SK-N-SH treated with all-trans-retinoic acid at 6 μM for 48 hours (cell line): ENCODE results near the gene PUDP.

Experiments used
- ATAC-seq: fragments of 200-7000 bp; cut with Tn5 transposase; 3 replicates; pipeline ENCODE4 v1.9.1; 2020; ENCODE audit warnings: mild to moderate bottlenecking, moderate library complexity
- ARNTL ChIP-seq: fragments of 450-650 bp; formaldehyde crosslinking; IDR thresholded peaks from 2 replicates; pipeline ENCODE4 v1.5.0; 2020; ENCODE audit warnings: low read depth, mild to moderate bottlenecking, moderate library complexity, borderline replicate concordance
- BACH2 ChIP-seq: fragments of 250-450 bp; sonication (Bioruptor Pico); IDR thresholded peaks from 2 replicates; pipeline ENCODE4 v1.9.0; 2021; ENCODE audit warnings: mild to moderate bottlenecking, borderline replicate concordance
- ESRRG ChIP-seq: fragments of 250-450 bp; sonication (Bioruptor Pico); IDR thresholded peaks from 2 replicates; pipeline ENCODE4 v1.6.1; 2021; ENCODE audit warnings: mild to moderate bottlenecking
- GLIS3 ChIP-seq: fragments of 250-450 bp; sonication (Bioruptor Pico); IDR thresholded peaks from 2 replicates; pipeline ENCODE4 v1.5.0; 2020; ENCODE audit warnings: mild to moderate bottlenecking, moderate library complexity
- ISL1 ChIP-seq: fragments of 250-450 bp; sonication (Bioruptor Pico); IDR thresholded peaks from 2 replicates; pipeline ENCODE4 v2.1.2; 2022; ENCODE audit warnings: mild to moderate bottlenecking, moderate library complexity
- OSR1 ChIP-seq: fragments of 250-450 bp; sonication (Bioruptor Pico); IDR thresholded peaks from 2 replicates; pipeline ENCODE4 v1.8.0; 2022; ENCODE audit warnings: moderate library complexity, mild to moderate bottlenecking, inconsistent platforms
- RARB ChIP-seq: fragments of 250-450 bp; sonication (Bioruptor Pico); IDR thresholded peaks from 2 replicates; pipeline ENCODE4 v1.8.0; 2021; ENCODE audit warnings: mild to moderate bottlenecking, moderate library complexity
- SNAI2 ChIP-seq: fragments of 250-450 bp; sonication (Bioruptor Pico); IDR thresholded peaks from 2 replicates; pipeline ENCODE4 v1.5.0; 2020; ENCODE audit warnings: mild to moderate bottlenecking, moderate library complexity
- TCF4 ChIP-seq: fragments of 250-450 bp; sonication (Bioruptor Pico); IDR thresholded peaks from 2 replicates; pipeline ENCODE4 v1.8.0; 2021; ENCODE audit warnings: mild to moderate bottlenecking, moderate library complexity, borderline replicate concordance
- TOX ChIP-seq: fragments of 250-450 bp; sonication (Bioruptor Pico); IDR thresholded peaks from 2 replicates; pipeline ENCODE4 v1.8.0; 2021; ENCODE audit warnings: mild to moderate bottlenecking, moderate library complexity, borderline replicate concordance
- ZC3H10 ChIP-seq: fragments of 250-450 bp; sonication (Bioruptor Pico); IDR thresholded peaks from 2 replicates; pipeline ENCODE4 v1.5.1; 2021; ENCODE audit warnings: mild to moderate bottlenecking, moderate library complexity
- ZFP3 ChIP-seq: fragments of 250-450 bp; sonication (Bioruptor Pico); IDR thresholded peaks from 2 replicates; pipeline ENCODE4 v1.5.0; 2020; ENCODE audit warnings: mild to moderate bottlenecking, moderate library complexity
- ZFP30 ChIP-seq: fragments of 450-650 bp; formaldehyde crosslinking; IDR thresholded peaks from 2 replicates; pipeline ENCODE4 v1.5.0; 2022; ENCODE audit warnings: mild to moderate bottlenecking, moderate library complexity
- ZNF70 ChIP-seq: fragments of 450-650 bp; formaldehyde crosslinking; IDR thresholded peaks from 2 replicates; pipeline ENCODE4 v1.5.0; 2020; ENCODE audit warnings: mild to moderate bottlenecking, moderate library complexity
- ZNF8 ChIP-seq: fragments of 450-650 bp; formaldehyde crosslinking; IDR thresholded peaks from 2 replicates; pipeline ENCODE4 v1.5.0; 2020; ENCODE audit warnings: mild to moderate bottlenecking, moderate library complexity
- TF ChIP-seq, protein P1 (sequence below): fragments of 250-450 bp; sonication (Bioruptor Pico); IDR thresholded peaks from 2 replicates; pipeline ENCODE4 v1.8.0; 2021; ENCODE audit warnings: low read depth, mild to moderate bottlenecking, moderate library complexity, borderline replicate concordance
- TF ChIP-seq, protein P2 (sequence below): fragments of 250-450 bp; sonication (Bioruptor Pico); IDR thresholded peaks from 2 replicates; pipeline ENCODE4 v1.5.1; 2021; ENCODE audit warnings: mild to moderate bottlenecking, moderate library complexity
- TF ChIP-seq, protein P3 (sequence below): fragments of 250-450 bp; sonication (Bioruptor Pico); IDR thresholded peaks from 2 replicates; pipeline ENCODE4 v1.5.1; 2020; ENCODE audit warnings: low read depth, mild to moderate bottlenecking, moderate library complexity
- TF ChIP-seq, protein P4 (sequence below): fragments of 250-450 bp; sonication (Bioruptor Pico); IDR thresholded peaks from 2 replicates; pipeline ENCODE4 v1.8.0; 2020; ENCODE audit warnings: mild to moderate bottlenecking, moderate library complexity, borderline replicate concordance
- TF ChIP-seq, protein P5 (sequence below): fragments of 250-450 bp; sonication (Bioruptor Pico); IDR thresholded peaks from 2 replicates; pipeline ENCODE4 v1.5.0; 2020; ENCODE audit warnings: mild to moderate bottlenecking, moderate library complexity

Gene PUDP

DNA sequence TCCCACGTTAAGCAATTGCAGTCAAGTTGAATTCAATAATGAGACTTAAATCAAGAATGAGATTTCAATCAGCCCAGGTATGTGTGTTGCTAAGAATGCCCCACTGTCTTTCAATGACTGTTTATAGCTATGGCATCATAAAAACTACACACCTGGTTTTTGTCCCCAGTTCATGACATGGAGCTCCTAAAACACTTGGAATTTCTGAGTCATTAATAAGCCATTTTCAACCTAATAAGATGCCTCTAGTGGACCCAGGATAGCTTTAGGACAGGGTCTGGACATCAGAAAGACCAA, 73.1 kb downstream of the PUDP start:
- TF ChIP-seq, protein P1, sequence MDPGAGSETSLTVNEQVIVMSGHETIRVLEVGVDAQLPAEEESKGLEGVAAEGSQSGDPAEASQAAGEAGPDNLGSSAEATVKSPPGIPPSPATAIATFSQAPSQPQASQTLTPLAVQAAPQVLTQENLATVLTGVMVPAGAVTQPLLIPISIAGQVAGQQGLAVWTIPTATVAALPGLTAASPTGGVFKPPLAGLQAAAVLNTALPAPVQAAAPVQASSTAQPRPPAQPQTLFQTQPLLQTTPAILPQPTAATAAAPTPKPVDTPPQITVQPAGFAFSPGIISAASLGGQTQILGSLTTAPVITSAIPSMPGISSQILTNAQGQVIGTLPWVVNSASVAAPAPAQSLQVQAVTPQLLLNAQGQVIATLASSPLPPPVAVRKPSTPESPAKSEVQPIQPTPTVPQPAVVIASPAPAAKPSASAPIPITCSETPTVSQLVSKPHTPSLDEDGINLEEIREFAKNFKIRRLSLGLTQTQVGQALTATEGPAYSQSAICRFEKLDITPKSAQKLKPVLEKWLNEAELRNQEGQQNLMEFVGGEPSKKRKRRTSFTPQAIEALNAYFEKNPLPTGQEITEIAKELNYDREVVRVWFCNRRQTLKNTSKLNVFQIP = no peak
- TF ChIP-seq, protein P2, sequence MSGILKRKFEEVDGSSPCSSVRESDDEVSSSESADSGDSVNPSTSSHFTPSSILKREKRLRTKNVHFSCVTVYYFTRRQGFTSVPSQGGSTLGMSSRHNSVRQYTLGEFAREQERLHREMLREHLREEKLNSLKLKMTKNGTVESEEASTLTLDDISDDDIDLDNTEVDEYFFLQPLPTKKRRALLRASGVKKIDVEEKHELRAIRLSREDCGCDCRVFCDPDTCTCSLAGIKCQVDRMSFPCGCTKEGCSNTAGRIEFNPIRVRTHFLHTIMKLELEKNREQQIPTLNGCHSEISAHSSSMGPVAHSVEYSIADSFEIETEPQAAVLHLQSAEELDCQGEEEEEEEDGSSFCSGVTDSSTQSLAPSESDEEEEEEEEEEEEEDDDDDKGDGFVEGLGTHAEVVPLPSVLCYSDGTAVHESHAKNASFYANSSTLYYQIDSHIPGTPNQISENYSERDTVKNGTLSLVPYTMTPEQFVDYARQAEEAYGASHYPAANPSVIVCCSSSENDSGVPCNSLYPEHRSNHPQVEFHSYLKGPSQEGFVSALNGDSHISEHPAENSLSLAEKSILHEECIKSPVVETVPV (CRISPR knock-in tag) = no peak
- TF ChIP-seq TCF4 (CRISPR knock-in tag) (no peak), SNAI2 (no peak), ISL1 (CRISPR knock-in tag) (no peak), ZFP3 (CRISPR knock-in tag) (no peak), OSR1 (no peak), ZC3H10 (CRISPR knock-in tag) (no peak), ZNF8 (CRISPR knock-in tag) (no peak), ARNTL (CRISPR knock-in tag) (no peak), BACH2 (CRISPR knock-in tag) (no peak), RARB (CRISPR knock-in tag) (no peak)
- TF ChIP-seq, protein P3, sequence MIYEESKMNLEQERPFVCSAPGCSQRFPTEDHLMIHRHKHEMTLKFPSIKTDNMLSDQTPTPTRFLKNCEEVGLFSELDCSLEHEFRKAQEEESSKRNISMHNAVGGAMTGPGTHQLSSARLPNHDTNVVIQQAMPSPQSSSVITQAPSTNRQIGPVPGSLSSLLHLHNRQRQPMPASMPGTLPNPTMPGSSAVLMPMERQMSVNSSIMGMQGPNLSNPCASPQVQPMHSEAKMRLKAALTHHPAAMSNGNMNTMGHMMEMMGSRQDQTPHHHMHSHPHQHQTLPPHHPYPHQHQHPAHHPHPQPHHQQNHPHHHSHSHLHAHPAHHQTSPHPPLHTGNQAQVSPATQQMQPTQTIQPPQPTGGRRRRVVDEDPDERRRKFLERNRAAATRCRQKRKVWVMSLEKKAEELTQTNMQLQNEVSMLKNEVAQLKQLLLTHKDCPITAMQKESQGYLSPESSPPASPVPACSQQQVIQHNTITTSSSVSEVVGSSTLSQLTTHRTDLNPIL (CRISPR knock-in tag) = no peak
- TF ChIP-seq, protein P4, sequence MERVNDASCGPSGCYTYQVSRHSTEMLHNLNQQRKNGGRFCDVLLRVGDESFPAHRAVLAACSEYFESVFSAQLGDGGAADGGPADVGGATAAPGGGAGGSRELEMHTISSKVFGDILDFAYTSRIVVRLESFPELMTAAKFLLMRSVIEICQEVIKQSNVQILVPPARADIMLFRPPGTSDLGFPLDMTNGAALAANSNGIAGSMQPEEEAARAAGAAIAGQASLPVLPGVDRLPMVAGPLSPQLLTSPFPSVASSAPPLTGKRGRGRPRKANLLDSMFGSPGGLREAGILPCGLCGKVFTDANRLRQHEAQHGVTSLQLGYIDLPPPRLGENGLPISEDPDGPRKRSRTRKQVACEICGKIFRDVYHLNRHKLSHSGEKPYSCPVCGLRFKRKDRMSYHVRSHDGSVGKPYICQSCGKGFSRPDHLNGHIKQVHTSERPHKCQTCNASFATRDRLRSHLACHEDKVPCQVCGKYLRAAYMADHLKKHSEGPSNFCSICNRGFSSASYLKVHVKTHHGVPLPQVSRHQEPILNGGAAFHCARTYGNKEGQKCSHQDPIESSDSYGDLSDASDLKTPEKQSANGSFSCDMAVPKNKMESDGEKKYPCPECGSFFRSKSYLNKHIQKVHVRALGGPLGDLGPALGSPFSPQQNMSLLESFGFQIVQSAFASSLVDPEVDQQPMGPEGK (CRISPR knock-in tag) = no peak
- ATAC-seq = no peak

DNA sequence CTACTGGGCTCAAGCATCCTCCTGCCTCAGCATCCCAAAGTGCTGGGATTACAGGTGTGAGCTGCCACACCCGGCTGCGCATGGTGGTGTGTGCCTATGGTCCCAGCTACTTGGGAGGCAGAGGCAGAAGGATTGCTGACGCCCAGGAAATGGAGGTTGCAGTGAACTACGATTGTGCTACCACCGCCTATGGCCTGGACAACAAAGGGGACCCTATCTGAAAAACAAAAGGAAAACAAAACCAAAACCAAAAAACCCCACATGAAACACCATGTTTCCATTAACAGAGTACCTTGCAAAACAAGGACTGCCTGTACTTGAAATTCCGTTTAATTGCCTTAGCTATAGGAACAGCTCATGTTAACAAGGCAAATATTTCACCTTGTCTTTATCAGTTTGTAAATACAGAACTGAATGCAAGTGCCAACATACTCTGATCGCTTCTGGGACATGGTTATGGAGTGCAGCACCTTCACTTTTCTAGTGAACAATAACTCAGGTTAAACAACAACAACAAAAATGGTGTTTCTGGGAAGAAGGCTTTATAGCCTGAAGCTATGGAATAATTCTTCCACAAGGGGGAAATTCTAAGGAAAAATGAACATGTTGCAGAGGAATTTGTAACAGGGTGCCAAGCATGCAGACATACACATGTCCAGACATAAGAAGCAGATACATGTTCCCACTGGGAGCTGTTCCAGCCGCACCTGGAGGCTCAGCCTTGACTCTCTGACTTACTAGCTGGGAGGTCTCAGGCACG, 73.6 kb downstream of the PUDP start:
- TF ChIP-seq, protein P1 = no peak
- TF ChIP-seq SNAI2 = no peak
- no peak for TF ChIP-seq ZNF8 (CRISPR knock-in tag)
- no peak for TF ChIP-seq BACH2 (CRISPR knock-in tag)
- TF ChIP-seq ZFP30 (CRISPR knock-in tag) = no peak
- TF ChIP-seq OSR1 = no peak
- TF ChIP-seq TOX (CRISPR knock-in tag) = no peak
- TF ChIP-seq, protein P3 (CRISPR knock-in tag) = no peak
- no peak for TF ChIP-seq ZNF70 (CRISPR knock-in tag)
- TF ChIP-seq, protein P2 (CRISPR knock-in tag) = no peak
- no peak for TF ChIP-seq GLIS3
- no peak for TF ChIP-seq TCF4 (CRISPR knock-in tag)
- ATAC-seq = no peak

DNA sequence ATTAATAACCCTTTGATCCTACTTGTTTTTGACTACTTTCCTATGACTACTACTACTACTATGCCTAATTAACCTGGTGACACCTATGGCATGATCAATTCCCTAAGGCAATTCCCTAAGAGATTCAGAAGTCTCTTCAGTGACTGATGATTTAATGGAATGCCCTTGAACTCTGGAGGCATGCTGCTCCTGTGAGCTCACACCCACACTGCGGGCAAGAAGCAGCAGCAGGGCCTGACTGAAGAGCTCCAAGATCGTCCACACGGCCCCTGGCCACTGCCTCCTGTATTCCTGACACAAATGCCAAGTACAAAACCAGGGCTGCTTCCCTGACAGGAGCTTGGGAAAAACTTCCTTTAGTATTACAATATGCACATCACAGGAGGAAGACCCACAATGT, 74.6 kb downstream of the PUDP start:
- no peak for TF ChIP-seq GLIS3
- no peak for TF ChIP-seq ARNTL (CRISPR knock-in tag)
- no peak for TF ChIP-seq ZNF8 (CRISPR knock-in tag)
- TF ChIP-seq, protein P5, sequence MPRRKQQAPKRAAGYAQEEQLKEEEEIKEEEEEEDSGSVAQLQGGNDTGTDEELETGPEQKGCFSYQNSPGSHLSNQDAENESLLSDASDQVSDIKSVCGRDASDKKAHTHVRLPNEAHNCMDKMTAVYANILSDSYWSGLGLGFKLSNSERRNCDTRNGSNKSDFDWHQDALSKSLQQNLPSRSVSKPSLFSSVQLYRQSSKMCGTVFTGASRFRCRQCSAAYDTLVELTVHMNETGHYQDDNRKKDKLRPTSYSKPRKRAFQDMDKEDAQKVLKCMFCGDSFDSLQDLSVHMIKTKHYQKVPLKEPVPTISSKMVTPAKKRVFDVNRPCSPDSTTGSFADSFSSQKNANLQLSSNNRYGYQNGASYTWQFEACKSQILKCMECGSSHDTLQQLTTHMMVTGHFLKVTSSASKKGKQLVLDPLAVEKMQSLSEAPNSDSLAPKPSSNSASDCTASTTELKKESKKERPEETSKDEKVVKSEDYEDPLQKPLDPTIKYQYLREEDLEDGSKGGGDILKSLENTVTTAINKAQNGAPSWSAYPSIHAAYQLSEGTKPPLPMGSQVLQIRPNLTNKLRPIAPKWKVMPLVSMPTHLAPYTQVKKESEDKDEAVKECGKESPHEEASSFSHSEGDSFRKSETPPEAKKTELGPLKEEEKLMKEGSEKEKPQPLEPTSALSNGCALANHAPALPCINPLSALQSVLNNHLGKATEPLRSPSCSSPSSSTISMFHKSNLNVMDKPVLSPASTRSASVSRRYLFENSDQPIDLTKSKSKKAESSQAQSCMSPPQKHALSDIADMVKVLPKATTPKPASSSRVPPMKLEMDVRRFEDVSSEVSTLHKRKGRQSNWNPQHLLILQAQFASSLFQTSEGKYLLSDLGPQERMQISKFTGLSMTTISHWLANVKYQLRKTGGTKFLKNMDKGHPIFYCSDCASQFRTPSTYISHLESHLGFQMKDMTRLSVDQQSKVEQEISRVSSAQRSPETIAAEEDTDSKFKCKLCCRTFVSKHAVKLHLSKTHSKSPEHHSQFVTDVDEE (CRISPR knock-in tag) = no peak
- no peak for TF ChIP-seq ZNF70 (CRISPR knock-in tag)
- no peak for TF ChIP-seq ESRRG
- no peak for TF ChIP-seq SNAI2
- TF ChIP-seq TOX (CRISPR knock-in tag) = no peak
- ATAC-seq = no peak
